ENCODE measurements around the gene IL1F10.
"Not testable (repeated sequence)": the region's sequence is repeated elsewhere in the genome, so short reads cannot be mapped to it uniquely, and the experiment has no call there.

IL1F10 gene

DNA sequence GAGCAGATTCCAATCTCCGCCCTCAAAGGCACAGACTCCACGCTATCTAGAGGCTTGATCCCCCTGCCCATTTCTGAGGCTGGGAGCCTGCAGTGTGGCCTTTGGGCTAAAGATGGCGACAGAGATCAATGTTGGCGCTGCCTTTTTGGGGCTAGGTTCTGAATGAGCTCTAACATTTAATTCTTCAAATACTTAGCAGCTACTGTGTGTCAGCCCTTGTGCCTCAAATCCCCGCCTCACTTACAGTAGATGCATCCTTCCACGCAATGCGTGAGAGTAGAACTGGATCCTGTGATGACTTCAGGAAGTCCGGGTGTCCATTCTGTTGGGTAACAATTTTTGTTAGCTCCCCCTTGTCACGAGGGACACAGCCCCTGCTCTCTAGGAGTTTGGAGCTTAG, 12.4 kb downstream of the IL1F10 start:
- no peak for DNase-seq (ENCODE audit: low read depth in 2 of 2, low spot score in 1 of 2)

- no peak for DNase-seq (ENCODE audit: low read depth in 2 of 2, low spot score in 1 of 2)
Observed at GRCh38 chr2:113081488-113082210, 13.9 kb downstream of the IL1F10 start.

DNA sequence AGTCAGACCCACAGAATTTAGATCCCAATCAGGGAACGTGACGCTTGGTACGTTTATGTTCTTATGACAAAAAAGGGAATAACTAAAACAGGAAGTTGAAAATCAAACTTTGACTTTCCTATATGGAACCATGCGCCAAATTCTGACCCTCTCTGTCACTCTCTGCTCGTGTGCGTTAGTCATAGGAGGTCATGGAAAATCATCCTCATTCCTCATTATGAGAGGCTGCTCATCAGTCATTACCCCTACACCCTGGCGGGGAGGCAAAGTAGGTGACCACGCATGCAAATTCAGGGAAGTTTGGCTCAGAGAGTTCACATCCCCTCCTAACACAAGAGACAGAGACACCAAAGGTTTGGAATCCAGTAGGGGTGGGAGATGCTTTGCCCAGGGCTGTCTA, 15.5 kb downstream of the IL1F10 start:
- no peak for DNase-seq (ENCODE audit: low read depth in 2 of 2, low spot score in 1 of 2)

DNA sequence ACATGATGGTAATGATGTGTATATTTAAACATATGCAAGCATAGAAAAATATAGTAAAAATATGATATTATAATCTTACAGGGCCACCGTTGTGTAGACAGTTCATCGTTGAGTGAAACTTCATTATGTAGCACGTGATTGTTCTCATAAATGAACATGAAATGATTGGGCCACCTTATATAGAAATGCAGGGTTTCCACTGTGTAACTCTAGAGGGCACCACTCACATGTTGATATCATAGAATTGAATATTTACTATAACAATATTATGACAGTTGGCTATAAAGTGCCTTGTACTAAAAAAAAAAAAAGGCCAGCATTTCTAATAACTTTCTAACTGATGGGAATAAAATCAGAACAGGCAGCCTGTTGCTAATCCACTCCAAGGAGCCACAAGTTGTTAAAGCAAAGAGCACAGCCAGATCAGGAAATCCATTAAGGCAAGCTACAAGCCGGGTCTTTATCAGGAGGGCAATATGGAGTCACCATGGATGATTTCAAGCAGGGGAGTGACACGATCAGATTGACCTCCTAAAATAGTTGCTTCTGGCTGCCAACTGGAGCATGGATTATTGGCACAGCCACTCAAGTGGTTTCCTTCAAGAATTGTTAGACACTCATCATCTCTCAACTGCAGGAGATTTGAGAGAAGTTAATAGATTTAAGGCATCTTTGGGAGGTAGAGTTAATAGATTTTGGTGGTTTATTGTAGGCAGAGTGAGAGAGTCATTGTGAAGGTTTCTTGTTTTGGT, 16.7 kb downstream of the IL1F10 start:
- DNase-seq (ENCODE audit: low read depth in 2 of 2, low spot score in 1 of 2) = no peak

- DNase-seq (ENCODE audit: low read depth in 2 of 2, low spot score in 1 of 2) = no peak
Observed at GRCh38 chr2:113085542-113085941, 17.8 kb downstream of the IL1F10 start.

GRCh38 chr2:113088213-113088992, 20.6 kb downstream of the IL1F10 start:
- DNase-seq (ENCODE audit: low read depth in 2 of 2, low spot score in 1 of 2) = no peak

DNA sequence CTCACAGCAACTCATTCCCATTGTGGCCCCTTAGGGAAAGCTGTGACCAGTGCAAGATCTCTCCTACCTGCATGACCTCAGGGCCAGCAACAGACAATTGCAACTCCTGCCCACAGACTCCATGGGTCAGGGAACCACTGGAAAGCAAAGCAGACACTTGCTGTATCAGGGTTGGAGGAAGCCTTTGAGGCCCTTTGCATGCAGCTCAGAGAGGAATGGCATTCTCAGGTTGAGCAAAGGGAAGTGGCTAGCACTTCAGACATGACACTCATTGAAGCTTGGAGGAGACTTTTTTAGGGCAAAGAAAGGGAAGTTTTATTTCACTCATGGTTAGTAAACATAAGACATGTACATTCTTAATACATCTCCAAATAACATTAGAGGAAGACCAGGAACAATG, 22.1 kb downstream of the IL1F10 start:
- no peak for DNase-seq (ENCODE audit: low read depth in 2 of 2, low spot score in 1 of 2)

- no peak for DNase-seq (ENCODE audit: low read depth in 2 of 2, low spot score in 1 of 2)
Observed at GRCh38 chr2:113091231-113091896, 23.6 kb downstream of the IL1F10 start.

DNA sequence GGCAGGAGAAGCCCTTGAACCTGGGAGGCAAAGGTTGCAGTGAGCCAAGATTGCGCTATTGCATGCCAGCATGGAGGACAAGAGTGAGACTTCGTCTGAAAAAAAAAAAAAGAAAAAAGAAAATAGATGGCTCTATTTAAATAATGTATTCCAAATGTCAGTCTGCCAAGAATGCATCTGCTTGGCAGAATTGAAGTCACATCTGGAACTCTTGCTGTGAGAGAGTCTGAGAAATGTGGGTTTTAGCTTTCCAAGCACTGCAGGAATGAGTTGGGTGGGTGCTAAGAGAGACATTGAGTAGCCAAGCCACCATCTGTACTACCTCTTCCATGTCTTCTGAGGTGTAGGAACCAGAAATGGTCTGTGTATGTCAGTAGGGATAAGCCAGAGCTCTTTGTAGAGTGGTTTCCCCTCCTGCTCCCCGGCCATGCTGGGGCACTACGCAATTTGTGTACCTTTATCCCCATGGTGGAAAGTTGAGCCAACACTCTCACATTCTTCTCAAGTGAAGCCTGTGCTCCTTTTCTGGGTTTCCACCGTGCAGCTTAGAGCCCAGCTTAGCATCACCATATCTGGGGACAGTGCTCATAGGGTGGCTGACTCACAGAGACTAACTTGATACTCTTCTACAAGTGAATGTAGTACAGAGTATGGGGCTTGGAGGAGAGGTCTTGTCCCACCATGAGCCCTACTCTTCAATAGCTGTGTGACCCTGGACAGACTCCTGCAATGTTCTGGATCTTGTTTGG, 25.3 kb downstream of the IL1F10 start:
- no peak for DNase-seq (ENCODE audit: low read depth in 2 of 2, low spot score in 1 of 2)

- DNase-seq (ENCODE audit: low read depth in 2 of 2, low spot score in 1 of 2) = no peak
Observed at GRCh38 chr2:113093613-113093977, 25.8 kb downstream of the IL1F10 start.

- not testable (repeated sequence) for DNase-seq (ENCODE audit: low read depth in 2 of 2, low spot score in 1 of 2)
Observed at GRCh38 chr2:113096306-113096705, 28.5 kb downstream of the IL1F10 start.

- not testable (repeated sequence) for DNase-seq (ENCODE audit: low read depth in 2 of 2, low spot score in 1 of 2)
Observed at GRCh38 chr2:113096842-113097618, 29.3 kb downstream of the IL1F10 start.

GRCh38 chr2:113098041-113098440, 30.3 kb downstream of the IL1F10 start:
- DNase-seq (ENCODE audit: low read depth in 2 of 2, low spot score in 1 of 2) = no peak

DNA sequence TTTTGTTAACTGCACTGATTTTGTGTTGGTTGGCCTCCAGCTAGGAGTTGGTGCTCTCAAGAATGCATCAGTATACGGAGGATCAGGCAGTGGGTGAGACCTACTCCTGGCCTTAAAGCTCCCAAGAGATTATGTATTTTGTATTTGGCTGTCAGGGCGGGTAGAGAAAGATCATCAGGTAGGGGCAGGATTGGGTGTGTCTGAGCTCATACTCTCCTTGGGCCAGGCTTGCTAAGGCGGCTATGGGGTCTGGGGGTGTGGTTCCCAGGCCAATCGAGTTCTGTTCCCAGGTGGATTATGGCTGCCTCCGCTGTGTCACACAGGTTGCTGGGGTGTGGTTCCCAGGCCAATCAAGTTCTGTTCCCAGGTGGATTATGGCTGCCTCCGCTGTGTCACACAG, 30.8 kb downstream of the IL1F10 start:
- DNase-seq (ENCODE audit: low read depth in 2 of 2, low spot score in 1 of 2) = no peak

GRCh38 chr2:113102133-113102532, 34.4 kb downstream of the IL1F10 start:
- DNase-seq (ENCODE audit: low read depth in 2 of 2, low spot score in 1 of 2) = no peak

GRCh38 chr2:113103277-113103676, 35.5 kb downstream of the IL1F10 start:
- DNase-seq (ENCODE audit: low read depth in 2 of 2, low spot score in 1 of 2) = no peak

GRCh38 chr2:113104054-113104611, 36.4 kb downstream of the IL1F10 start:
- DNase-seq (ENCODE audit: low read depth in 2 of 2, low spot score in 1 of 2) = peak in 1 of 2 donors; percentile 25

- no peak for DNase-seq (ENCODE audit: low read depth in 2 of 2, low spot score in 1 of 2)
Observed at GRCh38 chr2:113105047-113105785, 37.4 kb downstream of the IL1F10 start.

- no peak for DNase-seq (ENCODE audit: low read depth in 2 of 2, low spot score in 1 of 2)
Observed at GRCh38 chr2:113111121-113111520, 43.4 kb downstream of the IL1F10 start.
